K562 (cell line): Measurements from ENCODE around the gene RPL28. TPM values are rescaled to one million over a fixed set of nuclear protein-coding genes. Genes with fewer than 3 reads are reported as not detected.

ENCODE experiments used
- ATF1 ChIP-seq, 2 experiments: fragments of 450-650 bp in 1 of 2; IDR thresholded peaks; 2 replicates each; pipeline ENCODE4 v1.6.1; 2016; ENCODE audit warnings: missing compliant biosample characterization in 1 of 2, missing genetic modification characterization in 1 of 2
- DPF2 ChIP-seq: fragments of 450-650 bp; IDR thresholded peaks from 2 replicates; pipeline ENCODE4 v1.6.1; 2016
- HDAC2 ChIP-seq: fragments of 450-650 bp; IDR thresholded peaks from 2 replicates; pipeline ENCODE4 v1.6.1; 2016; ENCODE audit warnings: mild to moderate bottlenecking
- JUN ChIP-seq, 2 experiments: sonication (generic) in 1 of 2; formaldehyde crosslinking in 1 of 2; IDR thresholded peaks; 2 replicates each; pipeline versions ENCODE4 v1.6.1 to v1.8.0; 2012 to 2022; ENCODE audit warnings: borderline replicate concordance in 2 of 2, mild to moderate bottlenecking in 2 of 2, improper control_type of control experiment in 1 of 2, low read depth in 1 of 2, low read length in 1 of 2, missing genetic modification reagents in 1 of 2
- KDM5B ChIP-seq: fragments of 200-600 bp; sonication (generic); IDR thresholded peaks from 2 replicates; pipeline ENCODE4 v1.6.1; 2012; ENCODE audit warnings: low read depth, mild to moderate bottlenecking, moderate library complexity, low read length, control low read depth, inconsistent platforms; ENCODE audit not compliant: insufficient replicate concordance
- MBD2 ChIP-seq: sonication (generic); IDR thresholded peaks from 2 replicates; pipeline ENCODE4 v1.6.1; 2016; ENCODE audit warnings: low read depth, borderline replicate concordance
- MEF2A ChIP-seq: IDR thresholded peaks from 2 replicates; pipeline ENCODE4 v1.6.1; 2011; ENCODE audit warnings: low read depth, mild to moderate bottlenecking, low read length, moderate library complexity; ENCODE audit not compliant: control insufficient read depth
- POLR2AphosphoS5 ChIP-seq: IDR thresholded peaks from 2 replicates; pipeline ENCODE4 v1.6.1; 2011; ENCODE audit warnings: mild to moderate bottlenecking, low read depth, low read length, moderate library complexity; ENCODE audit not compliant: control insufficient read depth, insufficient read depth
- PPARD ChIP-seq: fragments of 250-450 bp; sonication (Bioruptor Pico); IDR thresholded peaks from 2 replicates; pipeline ENCODE4 v1.8.0; 2022; ENCODE audit warnings: inconsistent platforms, mild to moderate bottlenecking, moderate library complexity
- RBM17 ChIP-seq: fragments of 200-400 bp; formaldehyde crosslinking; IDR thresholded peaks from 2 replicates; pipeline ENCODE4 v1.6.1; 2017; ENCODE audit warnings: low read depth, mild to moderate bottlenecking, low read length, borderline replicate concordance
- REST ChIP-seq, 2 experiments: fragments of 450-650 bp; formaldehyde crosslinking in 1 of 2; IDR thresholded peaks; 2 replicates each; pipeline versions ENCODE4 v1.4.0 to v1.6.1; 2014 to 2020; ENCODE audit warnings: mild to moderate bottlenecking in 2 of 2, borderline replicate concordance in 1 of 2, low read depth in 1 of 2
- RFX7 ChIP-seq: fragments of 250-450 bp; sonication (Bioruptor Pico); IDR thresholded peaks from 2 replicates; pipeline ENCODE4 v1.5.1; 2021; ENCODE audit warnings: mild to moderate bottlenecking
- SIX5 ChIP-seq, 2 experiments: IDR thresholded peaks; 2 replicates each; pipeline ENCODE4 v1.6.1; 2011; ENCODE audit warnings: low read length in 2 of 2, borderline replicate concordance in 1 of 2, low read depth in 1 of 2, mild to moderate bottlenecking in 1 of 2, moderate library complexity in 1 of 2; ENCODE audit not compliant: insufficient read depth in 1 of 2
- TAF15 ChIP-seq: fragments of 200-400 bp; formaldehyde crosslinking; IDR thresholded peaks from 2 replicates; pipeline ENCODE4 v1.6.1; 2017; ENCODE audit warnings: mild to moderate bottlenecking, low read depth, low read length, moderate library complexity
- ZBTB12 ChIP-seq: fragments of 250-450 bp; sonication (Bioruptor Pico); IDR thresholded peaks from 2 replicates; pipeline ENCODE4 v1.4.0; 2020
- ZFX ChIP-seq: sonication (generic); formaldehyde crosslinking; IDR thresholded peaks from 2 replicates; pipeline ENCODE4 v1.8.0; 2022; ENCODE audit warnings: mild to moderate bottlenecking, missing genetic modification reagents, moderate library complexity
- ZNF3 ChIP-seq: fragments of 250-450 bp; sonication (Bioruptor Pico); IDR thresholded peaks from 2 replicates; pipeline ENCODE4 v1.5.0; 2021; ENCODE audit warnings: mild to moderate bottlenecking, moderate library complexity
- ZNF764 ChIP-seq: fragments of 250-450 bp; sonication (Bioruptor Pico); IDR thresholded peaks from 2 replicates; pipeline ENCODE4 v1.4.0; 2020; ENCODE audit warnings: low read depth, mild to moderate bottlenecking, moderate library complexity
- polyA plus RNA-seq, 8 experiments: library from polyadenylated mRNA; depleted of rRNA in 4 of 8; stranded (reverse) in 5 of 8; unstranded in 3 of 8; fragments of >200 nt; fragmentation: Nextera tagmentation in 2 of 8; fragmentation: Illumina TruSeq in 1 of 8; extraction: Ambion mirVana in 2 of 8; extraction: Trizol in 1 of 8; gene quantifications; 2 replicates each; pipeline versions ENCODE4 v1.2.1 to v1.2.3, GENCODE V29; 2011 to 2014; ENCODE audit warnings: inconsistent platforms in 1 of 8, missing spikeins in 1 of 8
- total RNA-seq, 7 experiments: library from RNA; depleted of rRNA in 6 of 7; stranded (reverse); fragments of >200 nt in 6 of 7; fragmentation: Illumina TruSeq in 2 of 7; extraction: Trizol in 2 of 7; gene quantifications; 2 replicates each; pipeline versions ENCODE4 v1.2.1 to v1.2.3, GENCODE V29; 2011 to 2021; ENCODE audit warnings: low replicate concordance in 1 of 7

RPL28 gene
- total and polyA plus RNA-seq, 9 of the 15 experiments (the other 6 are each of a cell fraction or from before 2014, with no cell fraction given): 124 to 3,106 (median 622) TPM

GRCh38 chr19:55339105-55339888, 46.4 kb upstream of the RPL28 start, which contains the start of gene KMT5C (continued):
- TF ChIP-seq POLR2AphosphoS5: 0 out of 2 replicates have a peak, but pooled peaks have one; percentile 33
- TF ChIP-seq SIX5 (IDR thresholded peaks at IDR 0.05; ENCODE audit: borderline replicate concordance in 1 of 2, insufficient read depth in 1 of 2, low read depth in 1 of 2, low read length in 2 of 2): no peak
- peak; percentile 62; the same call in 1 of the 2 replicates for TF ChIP-seq ZFX
- no peak for TF ChIP-seq ZNF764 (CRISPR knock-in tag)
- no peak for TF ChIP-seq TAF15
- TF ChIP-seq ZNF3 (CRISPR knock-in tag): no peak
- no peak for TF ChIP-seq HDAC2
- TF ChIP-seq KDM5B: no peak
- no peak for TF ChIP-seq MEF2A
- TF ChIP-seq MBD2: peak; percentile 98
- no peak for TF ChIP-seq RFX7
- peak; percentile 97 for TF ChIP-seq ZBTB12 (CRISPR knock-in tag)
- TF ChIP-seq PPARD: no peak
- peak; percentile 45; the same call in 1 of the 2 replicates for TF ChIP-seq REST (IDR thresholded peaks at IDR 0.05; ENCODE audit: borderline replicate concordance)
- no peak for TF ChIP-seq REST (CRISPR knock-in tag; IDR thresholded peaks at IDR 0.05; ENCODE audit: low read depth)
- TF ChIP-seq ATF1 (CRISPR knock-in tag; IDR thresholded peaks at IDR 0.05): no peak; the same call in 1 of the 2 replicates
- peak; percentile 99 for TF ChIP-seq ATF1 (tag; IDR thresholded peaks at IDR 0.05)
- TF ChIP-seq DPF2: no peak
- no peak for TF ChIP-seq RBM17
- no peak for TF ChIP-seq JUN (IDR thresholded peaks at IDR 0.05; ENCODE audit: borderline replicate concordance, low read depth, low read length)
- TF ChIP-seq JUN (CRISPR knock-in tag; IDR thresholded peaks at IDR 0.05; ENCODE audit: borderline replicate concordance): no peak
